ENCODE results near the gene TCL1B.
"Not testable (repeated sequence)": the region's sequence is repeated elsewhere in the genome, so short reads cannot be mapped to it uniquely, and the experiment has no call there.

The TCL1B gene

GRCh38 chr14:95703805-95704204, 17.6 kb downstream of the TCL1B start:
- no peak for DNase-seq

GRCh38 chr14:95705518-95705917, 19.3 kb downstream of the TCL1B start:
- no peak for DNase-seq

- DNase-seq = no peak
Measured at GRCh38 chr14:95707327-95707726, 21.1 kb downstream of the TCL1B start.

GRCh38 chr14:95710106-95710505, 23.9 kb downstream of the TCL1B start:
- no peak for DNase-seq

- no peak for DNase-seq
Measured at GRCh38 chr14:95711476-95712176, 25.4 kb downstream of the TCL1B start.

- DNase-seq = no peak
Measured at GRCh38 chr14:95712398-95712797, 26.2 kb downstream of the TCL1B start.

GRCh38 chr14:95713596-95714371, 27.6 kb downstream of the TCL1B start, which contains the start of gene TCL1A:
Gene TCL1A (minus strand): TSS chr14:95714125. CDS start chr14:95714066, 59 bp downstream.
- no peak for DNase-seq

- DNase-seq = no peak
Measured at GRCh38 chr14:95722525-95723190, 36.4 kb downstream of the TCL1B start.

GRCh38 chr14:95725685-95726336, 39.6 kb downstream of the TCL1B start:
- no peak for DNase-seq

GRCh38 chr14:95727056-95727700, 41.0 kb downstream of the TCL1B start:
- no peak for DNase-seq

- not testable (repeated sequence) for DNase-seq
Measured at GRCh38 chr14:95729402-95730028, 43.3 kb downstream of the TCL1B start.

GRCh38 chr14:95730126-95730525, 43.9 kb downstream of the TCL1B start:
- DNase-seq = no peak

GRCh38 chr14:95733212-95733611, 47.0 kb downstream of the TCL1B start:
- DNase-seq = no peak

- no peak for DNase-seq
Measured at GRCh38 chr14:95739356-95739755, 53.1 kb downstream of the TCL1B start.

GRCh38 chr14:95741038-95741490, 54.8 kb downstream of the TCL1B start:
- DNase-seq = no peak

GRCh38 chr14:95741781-95742180, 55.6 kb downstream of the TCL1B start:
- DNase-seq = no peak
